HCT116 (cell line): ENCODE data around the gene GABPB2. TPM values are rescaled to one million over a fixed set of nuclear protein-coding genes. Genes with fewer than 3 reads are reported as not detected.

Experiments used
- ATAC-seq: fragments of 200-7000 bp; cut with Tn5 transposase; 2 replicates; pipeline ENCODE4 v1.9.1; 2020; ENCODE audit warnings: mild to moderate bottlenecking, moderate library complexity
- BruUV-seq: library from RNA; stranded (reverse); fragments of 400-500 nt; replicated peaks from 2 replicates; lab custom pipeline; 2021; lab: Mats Ljungman, UMichigan
- CTCF ChIA-PET: fragments of 300-600 bp; sonication (Branson Sonifier 250); formaldehyde crosslinking; loops from one replicate; lab custom pipeline; 2021; ENCODE audit warnings: antibody characterized with exemption; lab: Charles Lee
- POLR2A ChIA-PET: fragments of 300-600, 350-600 bp; sonication (Branson Sonifier 250); formaldehyde crosslinking; loops from one replicate; lab custom pipeline; 2021; ENCODE audit warnings: antibody characterized with exemption; lab: Charles Lee
- RAD21 ChIA-PET, 2 experiments: fragments of 300-600 bp; sonication (Branson Sonifier 250); formaldehyde crosslinking; loops; one replicate each; lab custom pipeline; 2023; ENCODE audit warnings: low total read pairs in 2 of 2; ENCODE audit not compliant: uncharacterized antibody in 2 of 2, unreplicated experiment in 2 of 2, low non-redundant PET in 1 of 2; lab: Charles Lee
- DNase-seq: peaks from one replicate; pipeline ENCODE4 v3.0.0-alpha.2; 2010; ENCODE audit warnings: low read depth, low spot score
- H2AFZ ChIP-seq: fragments of 200-600 bp; shearing (Covaris generic), sonication (generic); 2 replicates; pipeline ENCODE4 v1.6.1; 2017; ENCODE audit warnings: low read depth, mixed run types, mixed read lengths, antibody characterized with exemption, low read length; ENCODE audit not compliant: poor library complexity, severe bottlenecking
- H3K27ac ChIP-seq: 2 replicates; pipeline ENCODE4 v1.5.1; 2012; ENCODE audit warnings: low read depth, low read length
- H3K27me3 ChIP-seq: fragments of 200-600 bp; sonication (generic); 2 replicates; pipeline ENCODE4 v1.6.1; 2016; ENCODE audit warnings: mixed run types, low read length, mixed read lengths; ENCODE audit not compliant: insufficient read depth
- H3K36me3 ChIP-seq, 2 experiments: fragments of 200-500 bp in 1 of 2; fragments of 200-600 bp in 1 of 2; sonication (Bioruptor generic) in 1 of 2; sonication (generic) in 1 of 2; 2 replicates each; pipeline versions ENCODE4 v1.5.1 to v1.6.1; 2014 to 2016; ENCODE audit warnings: low read length in 2 of 2, inconsistent platforms in 1 of 2, mixed read lengths in 1 of 2, mixed run types in 1 of 2; ENCODE audit not compliant: insufficient read depth in 2 of 2, control insufficient read depth in 1 of 2
- H3K4me1 ChIP-seq, 2 experiments: fragments of 200-600 bp in 1 of 2; sonication (generic) in 1 of 2; 2 replicates each; pipeline versions ENCODE4 v1.5.1 to v1.6.1; 2012 to 2017; ENCODE audit warnings: low read length in 2 of 2, inconsistent platforms in 1 of 2, mild to moderate bottlenecking in 1 of 2, mixed read lengths in 1 of 2, mixed run types in 1 of 2, moderate library complexity in 1 of 2; ENCODE audit not compliant: insufficient read depth in 2 of 2, control insufficient read depth in 1 of 2
- H3K4me2 ChIP-seq: fragments of 200-600 bp; sonication (generic); 2 replicates; pipeline ENCODE4 v1.6.1; 2017; ENCODE audit warnings: mixed run types, low read length, mixed read lengths
- H3K4me3 ChIP-seq, 2 experiments: fragments of 200-600 bp in 1 of 2; sonication (generic) in 1 of 2; replicated peaks in 1 of 2; 2 replicates each; pipeline ENCODE4 v1.5.1; 2011 to 2016; ENCODE audit warnings: low read length in 2 of 2, control low read depth in 1 of 2, low read depth in 1 of 2, mild to moderate bottlenecking in 1 of 2, mixed read lengths in 1 of 2, mixed run types in 1 of 2
- H3K79me2 ChIP-seq: fragments of 200-600 bp; sonication (generic); 2 replicates; pipeline ENCODE4 v1.6.1; 2017; ENCODE audit warnings: mild to moderate bottlenecking, mixed run types, low read length, moderate library complexity, mixed read lengths; ENCODE audit not compliant: insufficient read depth
- H3K9ac ChIP-seq: fragments of 200-600 bp; sonication (generic); 2 replicates; pipeline ENCODE4 v1.6.1; 2016; ENCODE audit warnings: low read length, mixed read lengths
- H3K9me2 ChIP-seq: fragments of 200-600 bp; sonication (generic), shearing (Covaris generic); 2 replicates; pipeline ENCODE4 v1.6.1; 2017; ENCODE audit warnings: mixed run types, mild to moderate bottlenecking, moderate library complexity; ENCODE audit not compliant: insufficient read depth
- H3K9me3 ChIP-seq, 2 experiments: fragments of 200-500 bp in 1 of 2; fragments of 200-600 bp in 1 of 2; sonication (Bioruptor generic) in 1 of 2; sonication (generic) in 1 of 2; 2 replicates each; pipeline ENCODE4 v1.6.1; 2014 to 2017; ENCODE audit warnings: low read length in 2 of 2, mixed read lengths in 2 of 2, inconsistent platforms in 1 of 2, low read depth in 1 of 2, mild to moderate bottlenecking in 1 of 2, mixed run types in 1 of 2, moderate library complexity in 1 of 2; ENCODE audit not compliant: control insufficient read depth in 1 of 2, insufficient read depth in 1 of 2
- H4K20me1 ChIP-seq: fragments of 200-600 bp; sonication (generic), shearing (Covaris generic); 2 replicates; pipeline ENCODE4 v1.6.1; 2017; ENCODE audit warnings: mixed run types, mild to moderate bottlenecking, moderate library complexity; ENCODE audit not compliant: insufficient read depth
- EZH2 ChIP-seq: fragments of 200-600 bp; sonication (generic); IDR thresholded peaks from 2 replicates; pipeline ENCODE4 v1.6.1; 2017; ENCODE audit warnings: antibody characterized with exemption, mixed run types
- EZH2phosphoT487 ChIP-seq: fragments of 200-600 bp; IDR thresholded peaks from 2 replicates; pipeline ENCODE4 v1.6.1; 2018; ENCODE audit warnings: antibody characterized with exemption, borderline replicate concordance
- FOSL1 ChIP-seq: IDR thresholded peaks from 2 replicates; pipeline ENCODE4 v1.6.1; 2012; ENCODE audit warnings: low read depth
- JUND ChIP-seq: IDR thresholded peaks from 2 replicates; pipeline ENCODE4 v1.6.1; 2012
- MAX ChIP-seq: IDR thresholded peaks from 2 replicates; pipeline ENCODE4 v1.6.1; 2012
- POLR2AphosphoS5 ChIP-seq: IDR thresholded peaks from 2 replicates; pipeline ENCODE4 v1.6.1; 2011; ENCODE audit warnings: mild to moderate bottlenecking, low read depth, low read length, moderate library complexity
- REST ChIP-seq: IDR thresholded peaks from 2 replicates; pipeline ENCODE4 v1.6.1; 2012; ENCODE audit warnings: low read depth
- SRF ChIP-seq: IDR thresholded peaks from 2 replicates; pipeline ENCODE4 v1.6.1; 2012; ENCODE audit warnings: low read depth
- TCF7L2 ChIP-seq: IDR thresholded peaks from 2 replicates; pipeline ENCODE4 v1.7.0; 2011; ENCODE audit warnings: borderline replicate concordance, inconsistent platforms; ENCODE audit not compliant: insufficient read depth, insufficient read length; ENCODE audit errors: extremely low read depth
- intact Hi-C: fragments of 100-400 bp; cut with micrococcal nuclease; formaldehyde crosslinking; loops from 2 replicates; pipeline ENCODE4 v1.10.0; 2022
- total RNA-seq: library from RNA; stranded (reverse); gene quantifications from one replicate; pipeline ENCODE4 v1.2.1, GENCODE V29; 2021; ENCODE audit not compliant: unreplicated experiment
- TF ChIP-seq, protein P1 (sequence below), 3 experiments: fragments of 200-600 bp in 1 of 3; sonication (generic) in 1 of 3; IDR thresholded peaks in 2 of 3; conservative IDR thresholded peaks in 1 of 3; 2 replicates each; pipeline ENCODE4 v1.5.1; 2012 to 2017; ENCODE audit warnings: low read depth in 2 of 3, low read length in 2 of 3, antibody characterized with exemption in 1 of 3, borderline replicate concordance in 1 of 3, control low read depth in 1 of 3, mild to moderate bottlenecking in 1 of 3, mixed read lengths in 1 of 3, mixed run types in 1 of 3, moderate library complexity in 1 of 3; ENCODE audit not compliant: insufficient read depth in 1 of 3
- TF ChIP-seq, protein P2 (sequence below): IDR thresholded peaks from 2 replicates; pipeline ENCODE4 v1.6.1; 2012

The GABPB2 gene
- total RNA-seq, 1 experiment from 2014 or later = 7.7 TPM

DNA sequence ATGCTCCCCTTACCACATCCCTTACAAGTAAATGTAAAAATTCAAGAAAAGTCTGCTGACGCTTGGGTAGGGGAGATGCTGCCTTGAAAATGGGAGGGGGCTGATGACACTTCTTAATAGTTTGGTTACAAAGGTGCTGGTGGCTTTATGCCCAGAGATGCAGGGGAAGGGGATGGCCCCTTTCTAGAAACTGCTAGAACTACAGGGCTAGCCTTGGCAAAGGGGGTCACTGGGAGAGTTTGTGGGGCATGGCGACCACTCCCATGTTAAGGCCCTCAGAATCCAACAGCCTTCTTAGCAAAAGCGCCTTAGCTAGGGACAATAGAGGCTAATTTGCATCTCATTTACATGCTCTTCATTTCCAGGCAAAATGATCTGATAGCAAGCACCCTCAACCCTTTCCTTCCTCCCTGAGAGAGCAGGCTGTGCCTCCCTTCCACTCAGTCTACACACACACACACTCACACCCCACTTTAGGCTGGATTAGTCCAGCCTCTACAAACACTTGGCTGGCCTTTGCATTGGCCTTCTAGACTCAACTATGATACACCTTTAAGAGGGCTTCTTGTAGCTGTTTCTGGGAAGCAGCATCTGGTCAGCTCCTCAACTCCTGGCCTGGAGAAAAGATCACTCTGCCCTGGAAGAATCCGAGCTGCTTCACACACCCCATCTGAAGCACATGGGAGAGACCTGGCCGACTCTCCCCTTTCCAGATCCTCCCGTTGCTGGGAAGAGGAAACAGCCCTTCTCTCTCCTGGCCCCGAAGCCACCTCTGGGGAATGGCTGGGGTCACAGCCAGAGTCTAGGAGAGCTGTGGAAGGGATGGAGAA is 74.1 kb downstream of the GABPB2 start (continued):
- TF ChIP-seq SRF = no peak
- no peak for TF ChIP-seq EZH2phosphoT487

GRCh38 chr1:151145304-151146071 is 74.9 kb downstream of the GABPB2 start:
- H3K79me2 ChIP-seq = no peaks in the 10 kb centered on the region
- no peak overlapping the region for H2AFZ ChIP-seq
- peaks cover 8 to 17% of the 10 kb centered on the region in 2 experiments; a peak in 3 of 4 replicates for H3K4me1 ChIP-seq
- ChIA-PET POLR2A (no interaction called here), RAD21 (no interaction called here), CTCF (no interaction called here)
- no peak overlapping the region; the same call in 1 of the 2 replicates for H3K27ac ChIP-seq
- H3K36me3 ChIP-seq = no peaks in the 10 kb centered on the region
- no peak for TF ChIP-seq POLR2AphosphoS5
- no peak for TF ChIP-seq SRF
- TF ChIP-seq JUND = no peak
- no peak for TF ChIP-seq REST
- TF ChIP-seq, protein P1, sequence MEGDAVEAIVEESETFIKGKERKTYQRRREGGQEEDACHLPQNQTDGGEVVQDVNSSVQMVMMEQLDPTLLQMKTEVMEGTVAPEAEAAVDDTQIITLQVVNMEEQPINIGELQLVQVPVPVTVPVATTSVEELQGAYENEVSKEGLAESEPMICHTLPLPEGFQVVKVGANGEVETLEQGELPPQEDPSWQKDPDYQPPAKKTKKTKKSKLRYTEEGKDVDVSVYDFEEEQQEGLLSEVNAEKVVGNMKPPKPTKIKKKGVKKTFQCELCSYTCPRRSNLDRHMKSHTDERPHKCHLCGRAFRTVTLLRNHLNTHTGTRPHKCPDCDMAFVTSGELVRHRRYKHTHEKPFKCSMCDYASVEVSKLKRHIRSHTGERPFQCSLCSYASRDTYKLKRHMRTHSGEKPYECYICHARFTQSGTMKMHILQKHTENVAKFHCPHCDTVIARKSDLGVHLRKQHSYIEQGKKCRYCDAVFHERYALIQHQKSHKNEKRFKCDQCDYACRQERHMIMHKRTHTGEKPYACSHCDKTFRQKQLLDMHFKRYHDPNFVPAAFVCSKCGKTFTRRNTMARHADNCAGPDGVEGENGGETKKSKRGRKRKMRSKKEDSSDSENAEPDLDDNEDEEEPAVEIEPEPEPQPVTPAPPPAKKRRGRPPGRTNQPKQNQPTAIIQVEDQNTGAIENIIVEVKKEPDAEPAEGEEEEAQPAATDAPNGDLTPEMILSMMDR (IDR thresholded peaks at IDR 0.05 in 2 of 3, conservative IDR thresholded peaks at IDR 0.05 in 1 of 3; ENCODE audit: borderline replicate concordance in 1 of 3, insufficient read depth in 1 of 3, low read depth in 2 of 3, low read length in 2 of 3) = no peak
- TF ChIP-seq MAX = no peak
- no peak for TF ChIP-seq TCF7L2
- TF ChIP-seq, protein P2, sequence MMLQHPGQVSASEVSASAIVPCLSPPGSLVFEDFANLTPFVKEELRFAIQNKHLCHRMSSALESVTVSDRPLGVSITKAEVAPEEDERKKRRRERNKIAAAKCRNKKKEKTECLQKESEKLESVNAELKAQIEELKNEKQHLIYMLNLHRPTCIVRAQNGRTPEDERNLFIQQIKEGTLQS = no peak
- no peak for TF ChIP-seq EZH2
- TF ChIP-seq FOSL1 = no peak
- no peaks in the 10 kb centered on the region for H4K20me1 ChIP-seq
- H3K9me2 ChIP-seq = no peaks in the 10 kb centered on the region
- intact Hi-C loops = no loop called here
- H3K4me2 ChIP-seq = peak overlapping the region; percentile 91
- no peak overlapping the region for H3K9ac ChIP-seq
- no peaks in the 10 kb centered on the region for H3K27me3 ChIP-seq
- H3K4me3 ChIP-seq = peak overlapping the region; percentile 50 to 68
- DNase-seq (no peak), ATAC-seq (no peak)
- BruUV-seq = no TSS peak
- no peaks in the 10 kb centered on the region for H3K9me3 ChIP-seq
